BLaER1 treated with 17β-estradiol and CSF1 and Interleukin-3, amounts not matched to agents 10 nM and 100 nM (cell line): Measurements from ENCODE around the gene MAPK8IP3.

Experiments
- H3K27ac ChIP-seq, 11 experiments: shearing (Covaris generic); formaldehyde crosslinking; 2 replicates each; pipeline ENCODE4 v1.8.1; 2022
- H3K27me3 ChIP-seq, 11 experiments: shearing (Covaris generic); formaldehyde crosslinking; 2 replicates each; pipeline ENCODE4 v1.8.1; 2022
- H3K36me3 ChIP-seq, 11 experiments: shearing (Covaris generic); formaldehyde crosslinking; 2 replicates each; pipeline ENCODE4 v1.8.1; 2022
- H3K4me1 ChIP-seq, 10 experiments: shearing (Covaris generic); formaldehyde crosslinking; 2 replicates each; pipeline ENCODE4 v1.8.1; 2022
- H3K4me2 ChIP-seq, 11 experiments: shearing (Covaris generic); formaldehyde crosslinking; 2 replicates each; pipeline ENCODE4 v1.8.1; 2022
- H3K4me3 ChIP-seq, 10 experiments: shearing (Covaris generic); formaldehyde crosslinking; 2 replicates each; pipeline ENCODE4 v1.8.1; 2022
- H3K9ac ChIP-seq, 11 experiments: shearing (Covaris generic); formaldehyde crosslinking; 2 replicates each; pipeline ENCODE4 v1.8.1; 2022
- H3K9me3 ChIP-seq, 11 experiments: shearing (Covaris generic); formaldehyde crosslinking; replicated peaks in 1 of 11; 2 replicates each; pipeline ENCODE4 v1.8.1; 2022
- H4K20me1 ChIP-seq, 11 experiments: shearing (Covaris generic); formaldehyde crosslinking; 2 replicates each; pipeline ENCODE4 v1.8.1; 2022
- Cebpa-rat ChIP-seq, 11 experiments: shearing (Covaris generic); IDR thresholded peaks; 2 replicates each; pipeline ENCODE4 v1.8.1; 2022

MAPK8IP3 gene

DNA sequence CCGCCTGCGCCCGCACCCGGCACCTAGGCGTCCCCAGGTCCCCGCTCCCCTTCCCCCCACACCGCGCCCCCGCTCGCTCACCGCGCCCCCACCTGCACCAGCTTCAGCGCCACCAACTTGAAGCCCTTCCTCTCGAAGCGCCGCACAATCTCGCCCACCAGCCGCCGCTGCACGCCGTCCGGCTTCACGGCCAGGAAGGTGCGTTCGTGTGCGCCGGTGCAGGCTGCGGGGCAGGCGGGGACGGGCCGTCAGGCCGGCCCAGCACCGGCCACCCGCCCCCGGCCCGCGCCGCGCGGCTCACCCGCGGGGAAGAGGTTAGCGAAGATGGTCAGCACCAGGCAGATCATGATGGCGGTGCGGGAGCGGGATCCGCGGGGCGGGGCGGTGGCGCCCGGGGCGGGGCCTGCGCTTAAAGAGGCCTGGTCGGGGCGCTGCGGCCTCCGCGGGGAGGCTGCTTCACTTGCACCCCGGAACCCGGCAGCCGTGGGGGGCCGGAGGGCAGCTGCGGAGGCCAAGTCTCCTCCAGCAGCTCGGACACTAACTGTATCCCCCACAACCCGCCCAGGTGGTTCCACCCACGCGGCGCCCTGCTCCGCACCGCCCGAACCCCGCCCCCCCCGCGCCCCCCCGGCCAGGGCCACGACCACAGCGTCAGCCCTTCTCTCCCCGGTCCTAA lies 65.3 kb downstream of the MAPK8IP3 start, which contains the start of gene NME3:
NME3 (minus strand) TSS at position 356 of the 676 bp plus-strand sequence; CDS start at position 347, 9 bp downstream.
- Histone ChIP-seq H3K9ac (peak within 1 kb of the TSS; percentile 92 to 98 (median 96)), H3K4me2 (peak within 1 kb of the TSS; percentile 95 to 100 (median 99)), H3K4me1 (peaks cover 28 to 38% (median 33%) of the 10 kb centered on the region in 10 experiments), H3K9me3 (no peaks in the 10 kb centered on the region), H3K36me3 (peaks cover 37 to 63% (median 56%) of the 10 kb centered on the region in 11 experiments; a peak in 21 of 22 replicates), H3K27ac (peak within 1 kb of the TSS; percentile 35 to 96 (median 94); a peak in 21 of 22 replicates), H3K27me3 (no peaks in the 10 kb centered on the region), H4K20me1 (peaks cover 33 to 82% (median 53%) of the 10 kb centered on the region in 11 experiments; a peak in 21 of 22 replicates), H3K4me3 (peak within 1 kb of the TSS; percentile 82 to 97 (median 94))
- no peak for TF ChIP-seq Cebpa-rat (IDR thresholded peaks at IDR 0.05)

DNA sequence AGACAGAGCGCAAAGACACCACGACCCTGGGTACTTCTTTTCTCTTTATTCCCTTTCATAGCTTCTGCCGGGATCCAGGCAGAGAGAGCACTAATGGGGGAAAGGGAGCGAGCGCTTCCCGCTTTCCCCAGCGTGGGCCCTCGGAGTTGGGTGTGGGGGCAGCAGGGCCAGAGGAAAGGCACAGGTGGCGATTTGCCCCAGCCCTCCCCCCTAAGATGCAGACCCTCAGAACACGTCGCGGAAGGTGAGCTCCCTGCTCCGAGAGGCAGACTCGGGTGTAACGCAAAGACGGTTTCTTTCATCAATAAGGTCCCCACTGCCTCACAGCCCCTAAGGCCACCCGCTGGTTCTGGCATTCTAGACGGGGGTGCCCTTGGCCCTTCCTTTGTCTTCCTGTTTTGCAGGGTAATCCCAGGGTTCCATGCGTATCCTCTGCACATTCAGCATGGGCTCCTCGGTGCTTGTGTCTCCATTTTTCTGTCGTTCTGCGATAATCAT lies 65.9 kb downstream of the MAPK8IP3 start:
- Histone ChIP-seq H3K36me3 (peaks cover 40 to 63% (median 58%) of the 10 kb centered on the region in 11 experiments; a peak in 21 of 22 replicates), H3K4me1 (peaks cover 28 to 42% (median 34%) of the 10 kb centered on the region in 10 experiments), H3K9ac (peak overlapping the region; percentile 92 to 98 (median 96)), H3K4me3 (peak overlapping the region; percentile 82 to 97 (median 94)), H3K27me3 (no peaks in the 10 kb centered on the region), H3K4me2 (peak overlapping the region; percentile 95 to 100 (median 99)), H3K27ac (peak overlapping the region; percentile 28 to 96 (median 94); a peak in 20 of 22 replicates), H4K20me1 (peaks cover 39 to 85% (median 58%) of the 10 kb centered on the region in 11 experiments; a peak in 21 of 22 replicates), H3K9me3 (no peaks in the 10 kb centered on the region)
- no peak for TF ChIP-seq Cebpa-rat (IDR thresholded peaks at IDR 0.05)

DNA sequence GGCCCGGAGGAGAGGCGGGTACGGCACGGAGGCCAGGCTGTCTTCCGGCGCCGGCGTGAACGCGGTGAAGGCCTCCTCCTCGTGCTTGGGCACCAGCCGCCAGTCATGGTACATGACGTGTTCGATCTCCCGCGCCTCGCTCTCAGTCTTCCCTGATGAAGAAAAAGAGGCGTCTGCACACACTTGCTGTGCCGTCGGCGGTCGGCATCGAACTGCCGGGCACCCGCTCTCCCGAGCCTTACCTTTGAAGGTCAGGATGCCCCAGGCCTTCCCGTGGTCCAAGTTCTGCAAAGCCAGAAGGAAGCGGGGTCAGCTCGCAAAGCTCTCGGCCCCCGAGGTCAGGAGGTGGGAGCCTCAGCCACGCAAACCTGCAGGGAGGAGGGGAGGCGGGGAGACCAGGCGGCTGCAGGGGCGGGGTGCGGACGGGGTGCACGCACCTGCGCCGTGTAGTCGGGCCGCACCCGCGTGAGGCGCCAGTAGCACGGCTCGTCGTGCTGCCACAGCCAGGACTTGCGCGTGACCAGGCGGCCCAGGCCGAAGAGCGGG lies 66.4 kb downstream of the MAPK8IP3 start, which contains the start of gene EME2:
EME2 (plus strand) TSS at position 449 of the 546 bp plus-strand sequence. CDS start 418 bp downstream, outside the sequence.
- peak within 1 kb of the TSS; percentile 90 to 96 (median 94) for H3K27ac ChIP-seq
- H3K4me1 ChIP-seq = peaks cover 28 to 47% (median 34%) of the 10 kb centered on the region in 10 experiments
- H3K27me3 ChIP-seq = no peaks in the 10 kb centered on the region
- H4K20me1 ChIP-seq = peaks cover 44 to 88% (median 63%) of the 10 kb centered on the region in 11 experiments; a peak in 21 of 22 replicates
- peak within 1 kb of the TSS; percentile 96 to 100 (median 99) for H3K4me2 ChIP-seq
- no peaks in the 10 kb centered on the region for H3K9me3 ChIP-seq
- TF ChIP-seq Cebpa-rat (IDR thresholded peaks at IDR 0.05) = no peak
- H3K4me3 ChIP-seq = peak within 1 kb of the TSS; percentile 82 to 97 (median 94)
- peaks cover 40 to 63% (median 58%) of the 10 kb centered on the region in 11 experiments for H3K36me3 ChIP-seq
- peak within 1 kb of the TSS; percentile 92 to 98 (median 96) for H3K9ac ChIP-seq

DNA sequence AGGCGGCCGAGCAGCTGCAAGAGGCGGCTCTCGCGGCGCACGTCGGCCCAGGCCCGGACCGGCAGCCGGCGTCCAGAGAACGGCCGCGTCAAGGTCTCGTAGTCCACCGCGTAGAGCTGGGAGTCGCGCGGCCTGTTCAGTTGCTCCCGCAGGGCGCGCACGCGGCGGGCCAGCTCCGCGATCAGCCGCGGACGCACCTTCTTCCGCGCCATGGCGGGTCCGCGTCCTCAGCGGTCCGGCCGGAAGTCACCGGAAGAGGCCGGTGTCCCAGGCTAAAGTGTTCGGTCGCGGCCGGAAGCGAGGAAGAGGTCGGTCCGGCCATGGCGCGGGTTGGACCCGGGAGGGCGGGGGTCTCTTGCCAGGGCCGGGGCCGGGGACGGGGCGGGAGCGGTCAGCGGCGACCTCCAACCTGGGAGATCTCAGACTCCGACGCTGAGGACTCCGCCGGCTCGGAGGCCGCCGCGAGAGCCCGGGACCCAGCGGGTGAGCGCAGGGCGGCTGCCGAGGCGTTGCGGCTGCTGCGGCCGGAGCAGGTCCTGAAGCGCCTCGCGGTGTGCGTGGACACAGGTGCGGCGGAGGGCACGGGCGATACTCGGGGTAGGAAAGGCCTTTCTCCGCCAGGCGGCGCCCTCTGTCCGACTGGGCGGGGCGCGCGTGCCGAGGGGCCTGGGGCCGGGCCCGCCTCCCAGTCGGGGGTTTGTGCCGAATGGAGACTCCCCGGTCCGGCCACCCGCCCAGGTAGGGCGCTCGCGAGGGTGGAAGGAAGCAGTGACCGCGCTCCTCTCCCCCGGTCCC lies 67.1 kb downstream of the MAPK8IP3 start, which contains the start of gene MRPS34:
MRPS34 (minus strand) TSS at position 227 of the 795 bp plus-strand sequence; CDS start at position 212, 15 bp downstream.
- no peak for TF ChIP-seq Cebpa-rat (IDR thresholded peaks at IDR 0.05)
- H3K27me3 ChIP-seq = no peaks in the 10 kb centered on the region
- H3K4me3 ChIP-seq = peak within 1 kb of the TSS; percentile 82 to 97 (median 94)
- peak within 1 kb of the TSS; percentile 92 to 98 (median 96) for H3K9ac ChIP-seq
- peaks cover 51 to 88% (median 69%) of the 10 kb centered on the region in 11 experiments; a peak in 21 of 22 replicates for H4K20me1 ChIP-seq
- peak within 1 kb of the TSS; percentile 90 to 96 (median 94) for H3K27ac ChIP-seq
- H3K4me1 ChIP-seq = peaks cover 28 to 48% (median 34%) of the 10 kb centered on the region in 10 experiments
- H3K9me3 ChIP-seq = no peaks in the 10 kb centered on the region
- H3K4me2 ChIP-seq = peak within 1 kb of the TSS; percentile 96 to 100 (median 99)
- H3K36me3 ChIP-seq = peaks cover 40 to 63% (median 57%) of the 10 kb centered on the region in 11 experiments

DNA sequence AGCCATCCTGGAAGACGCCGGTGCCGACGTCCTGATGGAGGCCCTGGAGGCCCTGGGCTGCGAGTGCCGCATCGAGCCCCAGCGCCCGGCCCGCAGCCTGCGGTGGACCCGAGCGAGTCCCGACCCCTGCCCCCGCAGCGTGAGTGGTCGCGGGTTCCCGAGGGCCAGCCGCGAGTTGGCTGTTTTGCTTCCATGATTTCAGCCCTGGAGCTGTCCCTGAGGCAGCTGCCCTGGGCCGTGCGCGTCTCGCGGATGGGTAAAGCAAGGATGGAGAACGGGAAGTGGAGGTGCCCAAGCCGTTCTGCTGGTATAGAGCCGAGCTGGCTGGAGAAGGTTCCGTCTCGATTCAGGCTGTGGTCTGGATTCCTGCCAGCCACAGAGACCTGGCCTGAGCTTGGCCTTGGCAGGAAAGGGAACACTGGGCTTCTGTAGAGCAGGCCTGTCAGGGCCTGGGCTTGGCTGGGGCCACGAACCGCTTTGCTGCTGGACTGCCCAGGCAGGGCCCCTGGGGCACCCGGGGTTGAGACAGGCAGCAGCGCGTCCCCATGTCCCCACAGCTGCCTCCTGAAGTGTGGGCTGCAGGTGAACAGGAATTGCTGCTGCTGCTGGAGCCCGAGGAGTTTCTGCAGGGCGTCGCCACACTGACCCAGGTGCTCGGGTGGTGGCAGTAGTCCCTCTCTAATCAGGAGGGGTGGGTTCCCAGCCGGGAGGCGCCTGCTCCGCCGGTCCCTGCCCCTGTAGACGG lies 67.9 kb downstream of the MAPK8IP3 start:
- Histone ChIP-seq H3K4me3 (peak overlapping the region; percentile 82 to 97 (median 94)), H3K4me2 (peak overlapping the region; percentile 96 to 100 (median 99)), H3K9me3 (no peaks in the 10 kb centered on the region), H3K27ac (peak overlapping the region; percentile 46 to 96 (median 94)), H4K20me1 (peaks cover 58 to 88% (median 69%) of the 10 kb centered on the region in 11 experiments), H3K36me3 (peaks cover 34 to 63% (median 52%) of the 10 kb centered on the region in 11 experiments), H3K27me3 (no peaks in the 10 kb centered on the region), H3K9ac (peak overlapping the region; percentile 92 to 98 (median 96)), H3K4me1 (peaks cover 28 to 48% (median 34%) of the 10 kb centered on the region in 10 experiments)
- no peak for TF ChIP-seq Cebpa-rat (IDR thresholded peaks at IDR 0.05)

DNA sequence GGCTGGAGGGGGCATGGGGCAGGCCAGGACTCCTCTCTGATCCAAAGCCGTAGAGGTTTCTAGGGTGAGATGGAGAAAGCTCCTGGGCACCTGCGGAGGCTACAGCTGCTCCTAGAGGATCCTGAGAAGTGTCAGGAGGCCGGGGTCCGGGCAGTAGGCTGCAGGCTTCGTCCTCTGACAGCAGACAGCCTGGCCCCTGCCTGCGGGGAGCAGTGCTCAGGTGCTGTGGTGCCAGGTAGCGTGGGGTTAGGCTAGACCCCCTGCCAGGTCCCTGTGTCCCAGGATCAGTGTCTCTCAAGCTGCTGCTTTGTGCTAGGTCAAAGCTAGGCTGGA lies 68.4 kb downstream of the MAPK8IP3 start:
- H3K4me2 ChIP-seq = peak overlapping the region; percentile 96 to 100 (median 99)
- H3K9me3 ChIP-seq = no peaks in the 10 kb centered on the region
- H3K36me3 ChIP-seq = peaks cover 34 to 63% (median 51%) of the 10 kb centered on the region in 11 experiments
- TF ChIP-seq Cebpa-rat (IDR thresholded peaks at IDR 0.05) = no peak
- peak overlapping the region in 10 of 11 experiments; percentile 12 to 96 (median 94); a peak in 18 of 22 replicates for H3K27ac ChIP-seq
- peak overlapping the region; percentile 92 to 98 (median 96) for H3K9ac ChIP-seq
- peak overlapping the region; percentile 82 to 97 (median 94) for H3K4me3 ChIP-seq
- H3K4me1 ChIP-seq = peaks cover 28 to 48% (median 35%) of the 10 kb centered on the region in 10 experiments
- H4K20me1 ChIP-seq = peaks cover 58 to 88% (median 72%) of the 10 kb centered on the region in 11 experiments
- H3K27me3 ChIP-seq = no peaks in the 10 kb centered on the region

DNA sequence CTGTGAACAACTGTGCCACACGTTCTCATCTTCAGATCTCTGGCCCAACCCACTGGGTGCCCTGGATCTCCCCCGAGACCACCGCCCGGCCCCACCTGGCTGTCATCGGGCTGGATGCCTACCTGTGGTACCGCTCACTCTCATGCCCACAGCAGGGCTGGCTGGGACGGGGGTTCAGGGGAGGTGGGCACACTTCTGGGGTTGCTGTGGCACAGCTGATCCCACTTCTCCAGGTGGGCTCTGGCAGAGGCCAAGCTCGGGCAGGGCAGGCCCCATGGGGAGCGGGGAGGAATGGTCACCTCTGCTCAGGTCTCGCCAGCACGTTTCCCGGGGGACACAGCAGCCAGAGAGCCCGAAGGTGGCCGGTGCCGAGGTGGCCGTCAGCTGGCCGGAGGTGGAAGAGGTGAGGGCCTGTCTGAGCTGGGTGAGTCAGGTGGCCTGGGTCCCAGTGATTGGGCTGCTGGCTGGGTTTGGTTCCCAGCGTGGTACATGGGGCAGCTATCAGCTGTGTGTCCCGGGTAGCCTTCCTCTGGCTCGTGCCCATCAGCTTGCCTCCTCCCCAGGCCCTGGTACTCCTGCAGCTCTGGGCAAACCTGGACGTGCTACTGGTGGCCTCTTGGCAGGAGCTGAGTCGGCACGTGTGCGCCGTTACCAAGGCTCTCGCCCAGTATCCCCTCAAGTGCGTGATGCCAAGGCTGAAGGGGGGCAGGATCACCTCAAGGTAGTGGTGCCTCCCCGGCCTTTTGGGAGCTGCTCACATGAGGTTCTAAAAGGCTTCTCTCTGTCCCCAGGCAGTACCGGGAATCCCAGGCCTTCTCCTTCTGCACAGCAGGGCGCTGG lies 69.2 kb downstream of the MAPK8IP3 start:
- no peaks in the 10 kb centered on the region for H3K27me3 ChIP-seq
- peak overlapping the region; percentile 92 to 98 (median 96); a peak in 21 of 22 replicates for H3K9ac ChIP-seq
- peaks cover 63 to 88% (median 72%) of the 10 kb centered on the region in 11 experiments for H4K20me1 ChIP-seq
- TF ChIP-seq Cebpa-rat (IDR thresholded peaks at IDR 0.05) = no peak
- H3K36me3 ChIP-seq = peaks cover 41 to 63% (median 51%) of the 10 kb centered on the region in 11 experiments
- H3K4me2 ChIP-seq = peak overlapping the region; percentile 96 to 100 (median 99)
- peaks cover 25 to 44% (median 34%) of the 10 kb centered on the region in 10 experiments for H3K4me1 ChIP-seq
- H3K4me3 ChIP-seq = peak overlapping the region in 6 of 10 experiments; percentile 82 to 97 (median 92); a peak in 7 of 20 replicates
- H3K27ac ChIP-seq = peak overlapping the region in 2 of 11 experiments; percentile 94; a peak in 4 of 22 replicates
- H3K9me3 ChIP-seq = no peaks in the 10 kb centered on the region
